GM19455 (cell line): Measurements from ENCODE around the gene SLC25A21.
"Not testable (repeated sequence)": the region's sequence is repeated elsewhere in the genome, so short reads cannot be mapped to it uniquely, and the experiment has no call there.

Experiments
- ATAC-seq: cut with Tn5 transposase; IDR thresholded peaks from one replicate; pipeline ENCODE4 v1.9.1; 2021; ENCODE audit not compliant: unreplicated experiment

SLC25A21 gene

DNA sequence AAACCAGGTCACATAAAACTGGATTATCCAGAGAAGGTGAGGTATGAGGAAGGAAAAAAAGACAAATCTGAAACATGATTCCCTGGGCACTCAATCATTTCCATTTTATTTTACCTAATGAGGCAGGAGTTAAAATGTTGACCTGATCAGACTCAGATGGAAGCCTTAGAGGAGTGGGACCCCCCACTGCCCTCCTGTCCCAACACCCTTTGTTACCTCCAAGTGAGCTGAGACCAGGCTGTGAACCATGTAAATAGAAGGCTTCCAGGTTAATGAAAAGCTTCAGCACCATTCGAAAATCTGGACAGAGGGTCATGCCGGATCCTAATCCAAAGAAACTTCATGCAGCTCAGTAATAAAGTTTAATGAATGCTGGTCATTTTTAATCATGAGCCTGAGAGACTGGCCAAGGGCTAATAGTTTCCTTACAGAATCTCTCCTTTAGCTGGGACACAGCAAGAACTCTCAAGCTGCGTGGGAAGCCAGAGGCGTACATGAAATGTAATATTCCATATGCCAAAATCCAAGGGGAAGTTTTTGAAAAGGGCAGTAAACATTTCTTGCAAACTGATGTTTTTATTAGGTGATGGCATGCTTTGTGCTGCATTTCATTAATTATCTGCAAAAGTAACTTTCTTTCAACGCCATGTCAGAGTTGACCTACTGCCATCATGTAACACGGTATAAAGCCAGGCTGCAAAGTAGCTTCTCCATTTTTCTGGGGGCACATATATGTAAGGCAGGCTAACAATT is 327.8 kb downstream of the SLC25A21 start:
- no peak for ATAC-seq

GRCh38 chr14:36843410-36843809 is 329.0 kb downstream of the SLC25A21 start:
- ATAC-seq, result no peak

- no peak for ATAC-seq
These were observed 337.3 kb downstream of the SLC25A21 start for GRCh38 chr14:36835128-36835527.

DNA sequence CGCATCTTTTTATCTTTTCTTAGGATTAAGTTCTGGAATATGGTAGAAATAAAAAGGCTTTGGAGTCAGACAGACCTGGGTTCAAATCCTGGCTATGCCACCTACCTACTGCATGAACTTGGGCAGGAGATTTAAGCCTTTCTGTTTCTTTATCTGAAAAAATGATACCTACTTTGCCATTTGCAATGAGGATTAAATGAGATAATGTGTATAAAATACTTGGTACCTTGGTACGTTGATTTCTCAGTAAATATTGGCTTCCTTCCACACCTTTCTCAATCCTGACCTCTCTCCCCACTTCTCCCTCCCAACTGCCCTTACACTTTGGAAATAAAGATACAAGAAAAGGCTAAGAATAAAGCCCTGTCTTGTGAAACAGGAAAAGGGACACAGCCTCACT is 338.1 kb downstream of the SLC25A21 start:
- ATAC-seq, result no peak

DNA sequence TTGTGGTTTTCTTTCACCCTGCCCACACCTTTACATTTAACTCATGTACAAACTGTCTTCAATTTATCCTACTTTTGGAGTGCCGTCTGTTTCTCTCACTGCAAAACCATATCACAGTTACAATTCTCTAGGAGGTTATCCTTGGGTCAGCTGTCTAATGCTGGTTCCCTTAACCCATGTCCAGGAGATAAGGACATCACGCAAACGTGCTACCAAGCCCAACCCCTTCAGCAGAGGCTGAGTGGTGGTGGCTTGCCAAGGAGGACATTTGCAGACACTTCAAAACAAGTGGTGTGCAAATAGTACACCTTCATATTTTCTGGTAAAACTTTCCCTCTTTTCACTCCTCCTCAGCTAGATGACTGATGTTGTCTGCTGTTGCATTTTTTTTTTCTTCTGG is 342.9 kb downstream of the SLC25A21 start:
- no peak for ATAC-seq

- ATAC-seq, result no peak
These were observed 344.5 kb downstream of the SLC25A21 start for GRCh38 chr14:36827861-36828260.

DNA sequence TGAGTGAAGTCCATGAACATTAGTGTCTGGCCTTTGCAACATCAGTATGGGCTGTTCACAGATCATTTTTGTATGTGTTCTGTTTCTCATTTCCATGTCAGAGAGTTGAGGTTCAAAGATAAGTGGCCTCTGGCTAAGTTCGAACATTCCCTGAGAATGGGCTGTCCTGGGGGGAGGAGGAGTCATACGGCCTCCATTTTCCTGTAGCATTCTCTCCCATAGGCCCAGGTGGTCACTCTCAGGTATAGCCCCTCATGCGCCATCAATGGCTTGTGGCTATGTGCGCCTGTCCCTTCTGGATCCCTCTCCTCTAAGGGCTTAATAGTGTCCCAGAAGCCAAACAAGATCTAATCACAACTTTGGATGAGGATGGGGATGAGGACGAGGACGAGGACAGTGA is 345.8 kb downstream of the SLC25A21 start:
- ATAC-seq, result no peak

GRCh38 chr14:36824854-36825253 is 347.6 kb downstream of the SLC25A21 start:
- no peak for ATAC-seq

GRCh38 chr14:36823651-36824050 is 348.8 kb downstream of the SLC25A21 start:
- ATAC-seq, result no peak

DNA sequence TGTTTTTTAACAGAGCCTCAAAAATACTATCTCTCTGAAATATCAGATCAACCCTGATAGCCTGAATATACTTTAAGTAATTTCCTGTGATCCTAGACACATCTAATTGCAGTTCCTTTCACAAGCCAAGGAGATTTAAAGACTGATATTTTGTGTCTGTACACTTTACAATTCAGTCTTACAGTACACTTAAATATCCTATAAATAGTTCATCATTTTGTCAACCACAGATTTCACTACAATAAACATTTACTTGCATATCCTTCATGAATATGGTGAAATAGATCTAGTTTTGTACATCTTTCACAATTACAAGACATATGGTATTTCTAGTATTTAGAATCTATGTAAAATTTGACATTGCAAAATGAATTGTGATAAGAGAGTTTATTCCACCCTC is 349.7 kb downstream of the SLC25A21 start:
- no peak for ATAC-seq

GRCh38 chr14:36820901-36821300 is 351.5 kb downstream of the SLC25A21 start:
- no peak for ATAC-seq

DNA sequence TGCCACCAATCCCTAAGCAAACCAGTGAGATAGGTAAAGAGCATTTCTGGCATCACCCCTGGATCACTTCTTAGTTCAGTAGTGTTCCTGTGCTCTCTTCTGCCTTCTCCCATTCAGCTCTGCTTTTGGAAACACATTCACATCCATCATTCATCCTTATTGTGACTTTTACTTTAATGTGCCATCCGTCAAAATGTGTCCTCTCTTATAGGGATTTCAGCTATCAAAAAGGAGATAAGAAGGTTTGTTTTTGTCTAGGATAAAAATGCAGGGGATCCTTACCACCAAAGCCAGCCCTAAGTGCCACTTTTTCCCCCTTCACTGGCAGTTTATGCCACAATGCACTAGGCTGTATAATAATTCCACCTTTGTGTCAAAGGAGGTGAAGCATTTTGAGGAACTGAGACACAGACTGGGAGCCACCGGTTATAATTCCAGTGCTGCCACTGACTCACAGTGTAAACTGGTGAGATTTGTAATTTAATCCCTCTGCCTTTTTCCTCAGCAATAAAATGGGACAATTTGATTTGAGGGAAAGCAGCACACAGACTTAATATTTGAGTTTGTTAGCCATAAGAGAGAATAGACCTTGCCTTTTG is 352.2 kb downstream of the SLC25A21 start:
- no peak for ATAC-seq

DNA sequence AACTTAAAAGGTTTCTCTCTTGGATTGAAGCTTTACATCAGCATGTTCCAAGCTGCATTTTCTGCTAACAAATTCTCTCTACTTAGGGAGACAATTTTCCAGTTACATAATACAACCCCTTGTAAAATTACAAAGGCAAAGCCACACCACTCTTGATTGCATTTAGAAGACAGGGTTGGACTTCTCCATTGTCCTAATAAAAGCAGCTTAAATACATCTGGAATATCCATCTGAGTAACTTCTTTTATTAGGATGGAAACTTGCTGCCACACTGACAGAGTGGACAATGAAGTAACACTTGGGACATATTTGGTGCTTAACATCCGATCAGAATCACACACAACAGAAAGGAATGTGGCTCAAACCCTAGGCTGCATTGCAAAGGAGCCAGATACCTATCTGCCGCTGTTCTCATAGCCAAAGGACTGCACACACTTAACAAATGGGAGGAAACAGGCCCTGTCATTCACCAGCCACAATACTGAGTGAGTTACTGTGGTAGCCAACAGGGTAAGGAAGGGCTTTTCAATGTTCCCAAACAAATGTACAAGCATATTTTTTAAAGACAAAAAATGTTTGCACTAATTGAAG is 353.5 kb downstream of the SLC25A21 start:
- no peak for ATAC-seq

DNA sequence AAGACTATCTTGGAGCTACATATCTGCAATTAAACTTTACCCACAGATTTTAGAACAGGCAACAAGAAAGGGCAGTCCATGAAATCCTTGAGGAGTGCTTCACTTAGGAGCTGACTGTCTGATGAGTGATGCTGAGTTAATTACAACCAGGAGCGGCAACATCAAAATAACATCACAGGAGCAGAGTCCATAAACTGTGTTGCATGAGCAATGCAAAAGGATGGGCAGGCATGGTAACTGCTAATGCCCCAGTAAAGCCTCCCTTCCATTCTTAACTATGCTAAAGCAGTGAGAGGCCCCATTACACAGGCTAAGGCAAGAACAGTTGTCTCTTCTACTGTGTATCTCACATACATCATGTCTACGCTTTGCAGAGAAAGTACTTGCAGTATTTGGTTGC is 354.2 kb downstream of the SLC25A21 start:
- no peak for ATAC-seq

- ATAC-seq, result no peak
These were observed 355.1 kb downstream of the SLC25A21 start for GRCh38 chr14:36817071-36817930.

GRCh38 chr14:36816481-36816880 is 355.9 kb downstream of the SLC25A21 start:
- ATAC-seq, result no peak

GRCh38 chr14:36814783-36815182 is 357.6 kb downstream of the SLC25A21 start:
- ATAC-seq, result not testable (repeated sequence)

- ATAC-seq, result no peak
These were observed 362.2 kb downstream of the SLC25A21 start for GRCh38 chr14:36810209-36810608.

DNA sequence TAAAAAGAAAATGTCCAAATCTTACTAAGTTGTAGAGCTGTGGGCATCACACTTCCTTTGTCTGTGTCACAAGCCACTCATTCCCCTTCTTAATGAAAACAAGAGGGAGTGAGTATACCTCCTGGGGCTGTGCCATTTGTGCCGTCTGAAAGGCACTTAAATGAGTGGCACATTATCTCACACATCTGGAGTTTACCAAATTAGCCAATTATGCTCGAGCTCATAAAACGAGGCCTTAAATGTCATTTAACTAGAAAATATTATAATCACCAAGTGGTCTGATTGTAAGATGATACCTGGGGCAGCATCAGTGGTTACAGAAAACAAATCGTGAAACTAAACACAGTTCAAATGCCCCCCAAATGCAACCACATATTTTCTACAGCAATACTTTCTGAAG is 364.7 kb downstream of the SLC25A21 start:
- no peak for ATAC-seq

GRCh38 chr14:36805131-36805559 is 367.3 kb downstream of the SLC25A21 start:
- no peak for ATAC-seq

DNA sequence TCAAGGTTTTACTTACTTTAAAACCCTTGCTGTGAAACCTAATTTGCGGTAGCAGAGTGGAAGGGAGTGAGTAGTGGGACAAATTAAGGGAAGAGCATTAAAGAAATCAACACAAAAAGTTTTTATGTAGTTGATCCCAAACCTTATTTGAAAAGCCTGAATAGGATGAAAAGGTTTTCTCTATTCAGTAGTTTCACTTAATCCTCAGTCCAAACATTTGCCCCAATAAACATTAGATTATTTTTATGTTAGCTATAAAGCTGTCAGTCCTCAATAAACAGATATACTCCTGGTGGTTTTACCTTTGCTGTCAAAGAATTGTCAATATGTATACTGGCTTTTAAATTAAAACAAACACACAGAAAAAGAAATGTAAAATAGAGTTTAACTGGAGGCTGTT is 374.8 kb downstream of the SLC25A21 start:
- no peak for ATAC-seq
